ENCODE measurements around the gene MORF4L2. TPM values are rescaled to one million over a fixed set of nuclear protein-coding genes. Genes with fewer than 3 reads are reported as not detected.
A peak's percentile ranks its signal among the peaks of the same experiment; 100 is the strongest.

The MORF4L2 gene
- polyA plus RNA-seq, 1 experiment = 562 TPM

DNA sequence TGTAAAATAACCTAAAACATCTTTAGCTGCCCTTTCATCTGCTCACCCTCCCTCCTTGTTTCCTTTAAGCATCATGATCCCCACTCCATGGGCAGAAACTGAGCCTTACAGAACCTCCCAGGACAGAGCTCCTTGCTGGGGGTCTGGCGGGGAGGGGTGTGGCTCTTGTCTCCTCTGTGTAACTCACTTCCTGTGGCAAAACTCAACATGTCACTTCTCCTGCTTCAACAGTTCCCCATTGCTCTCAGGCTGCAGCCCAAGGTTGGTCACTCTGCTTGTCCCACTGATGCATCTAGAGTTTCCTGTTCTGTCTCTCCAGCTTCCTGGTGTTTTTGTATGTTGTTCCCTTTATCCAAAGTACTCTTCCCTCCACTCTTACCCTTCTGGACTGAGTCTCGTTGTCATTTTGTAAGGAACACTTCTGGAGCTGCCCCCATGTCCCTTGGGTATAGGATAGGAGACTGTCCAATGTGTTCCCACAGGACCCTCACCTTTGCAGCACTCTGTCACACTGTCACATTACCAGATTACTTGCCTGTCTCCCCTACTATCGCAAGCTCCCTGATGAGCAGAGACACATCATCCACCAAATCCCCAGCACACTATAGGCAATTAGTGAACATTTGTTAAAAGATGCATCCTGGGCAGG lies 43.8 kb upstream of the MORF4L2 start:
- no peak for DNase-seq (ENCODE audit: low read depth, low spot score)
- TF ChIP-seq, protein P1, sequence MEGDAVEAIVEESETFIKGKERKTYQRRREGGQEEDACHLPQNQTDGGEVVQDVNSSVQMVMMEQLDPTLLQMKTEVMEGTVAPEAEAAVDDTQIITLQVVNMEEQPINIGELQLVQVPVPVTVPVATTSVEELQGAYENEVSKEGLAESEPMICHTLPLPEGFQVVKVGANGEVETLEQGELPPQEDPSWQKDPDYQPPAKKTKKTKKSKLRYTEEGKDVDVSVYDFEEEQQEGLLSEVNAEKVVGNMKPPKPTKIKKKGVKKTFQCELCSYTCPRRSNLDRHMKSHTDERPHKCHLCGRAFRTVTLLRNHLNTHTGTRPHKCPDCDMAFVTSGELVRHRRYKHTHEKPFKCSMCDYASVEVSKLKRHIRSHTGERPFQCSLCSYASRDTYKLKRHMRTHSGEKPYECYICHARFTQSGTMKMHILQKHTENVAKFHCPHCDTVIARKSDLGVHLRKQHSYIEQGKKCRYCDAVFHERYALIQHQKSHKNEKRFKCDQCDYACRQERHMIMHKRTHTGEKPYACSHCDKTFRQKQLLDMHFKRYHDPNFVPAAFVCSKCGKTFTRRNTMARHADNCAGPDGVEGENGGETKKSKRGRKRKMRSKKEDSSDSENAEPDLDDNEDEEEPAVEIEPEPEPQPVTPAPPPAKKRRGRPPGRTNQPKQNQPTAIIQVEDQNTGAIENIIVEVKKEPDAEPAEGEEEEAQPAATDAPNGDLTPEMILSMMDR (IDR thresholded peaks at IDR 0.05; ENCODE audit: low read depth, low read length) = no peak
- no peak overlapping the region for H3K27ac ChIP-seq (ENCODE audit: low read depth, low read length)
- POLR2A ChIA-PET = no interaction called here
- no peaks in the 10 kb centered on the region for H3K9me3 ChIP-seq (ENCODE audit: control insufficient read depth, insufficient read depth, low read length)
- CTCF ChIA-PET = interaction anchor here (1.1 kb wide), 1 partner anchor 43 kb away, joined by 3 read pairs; no protein-coding TSS in a partner anchor
- H3K4me3 ChIP-seq (ENCODE audit: low read depth, low read length) = no peak overlapping the region
- peaks cover 2% of the 10 kb centered on the region for H3K27me3 ChIP-seq (ENCODE audit: control insufficient read depth, insufficient read depth, low read length)

DNA sequence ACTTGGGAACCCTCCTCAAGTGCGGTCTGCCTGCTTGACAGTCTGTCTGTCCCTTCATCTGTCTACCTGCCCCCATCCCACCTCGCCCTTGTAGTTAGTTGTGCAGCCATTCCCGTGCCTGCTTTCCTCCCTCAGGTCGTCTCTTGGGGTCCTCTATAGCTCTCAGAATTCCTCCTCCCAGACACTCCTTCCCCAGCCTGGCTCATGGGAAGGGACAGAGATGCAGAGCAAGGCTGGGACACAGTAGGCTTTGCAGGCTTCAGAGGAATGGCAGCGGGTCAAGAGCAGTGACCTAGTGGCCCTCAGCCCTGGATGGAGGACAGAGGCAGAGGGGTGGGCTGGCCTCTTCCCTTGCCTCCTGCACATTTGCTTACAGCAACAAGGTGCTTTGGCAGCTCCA lies 42.5 kb upstream of the MORF4L2 start:
- TF ChIP-seq, protein P1 (IDR thresholded peaks at IDR 0.05; ENCODE audit: low read depth, low read length) = no peak
- Histone ChIP-seq H3K4me3 (ENCODE audit: low read depth, low read length) (no peak overlapping the region), H3K27ac (ENCODE audit: low read depth, low read length) (no peak overlapping the region), H3K27me3 (ENCODE audit: control insufficient read depth, insufficient read depth, low read length) (peaks cover 2% of the 10 kb centered on the region), H3K9me3 (ENCODE audit: control insufficient read depth, insufficient read depth, low read length) (no peaks in the 10 kb centered on the region)
- DNase-seq (ENCODE audit: low read depth, low spot score) = no peak
- CTCF ChIA-PET = interaction anchor here (1.4 kb wide), 1 partner anchor 18 kb away, joined by 5 read pairs; the partner anchor contains the start of gene TMEM31
- POLR2A ChIA-PET = no interaction called here

DNA sequence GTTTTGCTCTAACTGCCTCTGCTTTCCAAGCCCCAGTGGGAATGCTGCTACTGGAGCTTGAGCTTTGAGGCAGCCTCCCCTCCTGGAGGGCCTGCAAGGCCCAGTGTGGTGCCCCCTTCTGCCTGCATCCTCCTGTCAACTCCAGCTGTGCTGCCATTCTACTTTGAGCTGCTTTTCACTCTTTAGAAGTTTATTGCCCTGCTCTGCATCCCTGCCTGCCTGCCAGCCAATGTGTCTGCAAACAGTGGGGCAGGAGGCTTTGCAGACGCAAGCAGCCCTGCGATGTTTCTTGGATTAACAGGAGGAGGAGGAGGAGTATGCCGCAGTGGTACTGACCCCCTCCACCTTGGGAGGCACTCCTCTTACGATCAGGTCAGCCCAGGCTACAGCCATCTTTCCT lies 40.6 kb upstream of the MORF4L2 start:
- POLR2A ChIA-PET = no interaction called here
- no peak for DNase-seq (ENCODE audit: low read depth, low spot score)
- Histone ChIP-seq H3K4me3 (ENCODE audit: low read depth, low read length) (no peak overlapping the region), H3K27me3 (ENCODE audit: control insufficient read depth, insufficient read depth, low read length) (peaks cover 2% of the 10 kb centered on the region), H3K9me3 (ENCODE audit: control insufficient read depth, insufficient read depth, low read length) (no peaks in the 10 kb centered on the region), H3K27ac (ENCODE audit: low read depth, low read length) (no peak overlapping the region)
- CTCF ChIA-PET = no interaction called here
- TF ChIP-seq, protein P1 (IDR thresholded peaks at IDR 0.05; ENCODE audit: low read depth, low read length) = no peak

DNA sequence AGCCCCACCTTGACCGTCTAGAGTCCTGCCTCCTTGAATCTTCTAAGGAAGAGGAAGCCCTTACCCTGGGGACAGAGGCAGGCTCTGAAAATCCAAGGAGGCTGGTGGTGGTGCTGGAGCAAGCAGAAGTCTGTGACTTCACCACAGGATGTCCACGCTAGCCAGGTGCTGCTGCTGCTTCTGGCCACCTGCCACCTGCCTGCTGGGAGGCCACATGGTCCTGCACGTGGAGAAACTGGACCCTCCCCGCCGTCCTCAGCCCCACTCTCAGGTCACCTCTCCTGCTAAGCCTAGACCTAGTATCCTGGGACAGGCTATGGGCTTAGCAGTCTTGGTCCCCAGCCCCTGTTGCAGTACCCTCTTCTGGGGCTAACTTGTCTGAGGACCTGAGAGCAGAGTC lies 40.0 kb upstream of the MORF4L2 start:
- TF ChIP-seq, protein P1 (IDR thresholded peaks at IDR 0.05; ENCODE audit: low read depth, low read length) = no peak
- Histone ChIP-seq H3K9me3 (ENCODE audit: control insufficient read depth, insufficient read depth, low read length) (no peaks in the 10 kb centered on the region), H3K4me3 (ENCODE audit: low read depth, low read length) (no peak overlapping the region), H3K27ac (ENCODE audit: low read depth, low read length) (no peak overlapping the region), H3K27me3 (ENCODE audit: control insufficient read depth, insufficient read depth, low read length) (peaks cover 2% of the 10 kb centered on the region)
- no peak for DNase-seq (ENCODE audit: low read depth, low spot score)
- CTCF ChIA-PET = no interaction called here
- POLR2A ChIA-PET = no interaction called here

DNA sequence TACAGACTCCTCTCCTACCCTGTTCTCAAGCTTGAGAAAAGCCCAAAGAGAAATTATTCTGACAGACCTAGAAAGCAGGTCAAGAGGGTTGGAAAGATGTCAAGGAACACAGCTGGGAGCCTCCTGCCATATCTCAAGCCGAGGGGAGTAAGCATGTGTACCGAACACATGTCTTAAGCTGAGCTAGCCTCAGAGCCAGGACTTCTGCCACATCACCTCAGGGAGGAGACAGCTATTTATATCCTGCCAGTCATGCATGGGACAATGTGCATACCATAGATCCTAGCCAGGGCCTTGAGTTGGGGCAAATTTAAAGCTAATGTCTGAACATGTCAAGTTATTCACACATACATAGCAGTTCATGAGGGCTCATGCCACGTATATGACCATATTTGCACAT lies 36.0 kb upstream of the MORF4L2 start:
- TF ChIP-seq, protein P1 (IDR thresholded peaks at IDR 0.05; ENCODE audit: low read depth, low read length) = no peak
- peaks cover 2% of the 10 kb centered on the region for H3K27me3 ChIP-seq (ENCODE audit: control insufficient read depth, insufficient read depth, low read length)
- ChIA-PET CTCF (no interaction called here), POLR2A (interaction anchor here (0.6 kb wide), 1 partner anchor 18 kb away, joined by 3 read pairs; no protein-coding TSS in a partner anchor)
- DNase-seq (ENCODE audit: low read depth, low spot score) = peak; percentile 2
- H3K4me3 ChIP-seq (ENCODE audit: low read depth, low read length) = no peak overlapping the region
- H3K27ac ChIP-seq (ENCODE audit: low read depth, low read length) = no peak overlapping the region
- H3K9me3 ChIP-seq (ENCODE audit: control insufficient read depth, insufficient read depth, low read length) = no peaks in the 10 kb centered on the region
